HG03469 (cell line): ENCODE data around the gene INPP4B.
A peak's percentile ranks its signal among the peaks of the same experiment; 100 is the strongest.

Experiments used
- ATAC-seq: cut with Tn5 transposase; IDR thresholded peaks from one replicate; pipeline ENCODE4 v1.9.1; 2021; ENCODE audit warnings: mild to moderate bottlenecking, moderate library complexity, moderate number of reproducible peaks; ENCODE audit not compliant: unreplicated experiment

The INPP4B gene

GRCh38 chr4:142164767-142165500, 681.2 kb downstream of the INPP4B start:
- ATAC-seq: no peak

- no peak for ATAC-seq
Measured at GRCh38 chr4:142161086-142161485, 685.0 kb downstream of the INPP4B start.

GRCh38 chr4:142160509-142160908, 685.6 kb downstream of the INPP4B start:
- no peak for ATAC-seq

- ATAC-seq: no peak
Measured at GRCh38 chr4:142158980-142159379, 687.1 kb downstream of the INPP4B start.

GRCh38 chr4:142156256-142156655, 689.8 kb downstream of the INPP4B start:
- no peak for ATAC-seq

- no peak for ATAC-seq
Measured at GRCh38 chr4:142155347-142155746, 690.8 kb downstream of the INPP4B start.

- ATAC-seq: no peak
Measured at GRCh38 chr4:142150483-142150882, 695.6 kb downstream of the INPP4B start.

GRCh38 chr4:142144813-142145212, 701.3 kb downstream of the INPP4B start:
- no peak for ATAC-seq

GRCh38 chr4:142142366-142143054, 703.6 kb downstream of the INPP4B start:
- ATAC-seq: no peak

- no peak for ATAC-seq
Measured at GRCh38 chr4:142141224-142141623, 704.9 kb downstream of the INPP4B start.

- ATAC-seq: no peak
Measured at GRCh38 chr4:142130666-142131065, 715.4 kb downstream of the INPP4B start.

- ATAC-seq: no peak
Measured at GRCh38 chr4:142129931-142130330, 716.2 kb downstream of the INPP4B start.

GRCh38 chr4:142129473-142129872, 716.6 kb downstream of the INPP4B start:
- ATAC-seq: no peak

GRCh38 chr4:142128529-142128928, 717.6 kb downstream of the INPP4B start:
- no peak for ATAC-seq

- ATAC-seq: peak; percentile 77
Measured at GRCh38 chr4:142126890-142127497, 719.1 kb downstream of the INPP4B start.

GRCh38 chr4:142124874-142125273, 721.2 kb downstream of the INPP4B start:
- ATAC-seq: no peak

- no peak for ATAC-seq
Measured at GRCh38 chr4:142121448-142122350, 724.4 kb downstream of the INPP4B start.

- ATAC-seq: no peak
Measured at GRCh38 chr4:142120921-142121320, 725.2 kb downstream of the INPP4B start.

- no peak for ATAC-seq
Measured at GRCh38 chr4:142112451-142112850, 733.6 kb downstream of the INPP4B start.

GRCh38 chr4:142110136-142110535, 736.0 kb downstream of the INPP4B start:
- ATAC-seq: no peak

GRCh38 chr4:142104041-142104440, 742.1 kb downstream of the INPP4B start:
- ATAC-seq: no peak
